Fibroblast of villous mesenchyme (primary cell): ENCODE data around the gene GULP1. TPM values are rescaled to one million over a fixed set of nuclear protein-coding genes. Genes with fewer than 3 reads are reported as not detected.

Experiments used
- DNase-seq: peaks from one replicate; pipeline ENCODE4 v3.0.0-alpha.2; 2010; ENCODE audit warnings: low read depth
- H3K4me3 ChIP-seq: 2 replicates; pipeline ENCODE4 v1.5.1; 2011; ENCODE audit warnings: low read depth, mild to moderate bottlenecking, low read length
- total RNA-seq: library from RNA; depleted of rRNA; stranded (reverse); fragments of >200 nt; gene quantifications from 2 replicates; pipeline ENCODE4 v1.2.3, GENCODE V29; 2012
- TF ChIP-seq, protein P1 (sequence below): IDR thresholded peaks from 2 replicates; pipeline ENCODE4 v1.5.1; 2012; ENCODE audit warnings: low read depth, mild to moderate bottlenecking, low read length; ENCODE audit not compliant: insufficient read depth

The GULP1 gene
- total RNA-seq, 1 donor = 53.1 TPM

- TF ChIP-seq, protein P1, sequence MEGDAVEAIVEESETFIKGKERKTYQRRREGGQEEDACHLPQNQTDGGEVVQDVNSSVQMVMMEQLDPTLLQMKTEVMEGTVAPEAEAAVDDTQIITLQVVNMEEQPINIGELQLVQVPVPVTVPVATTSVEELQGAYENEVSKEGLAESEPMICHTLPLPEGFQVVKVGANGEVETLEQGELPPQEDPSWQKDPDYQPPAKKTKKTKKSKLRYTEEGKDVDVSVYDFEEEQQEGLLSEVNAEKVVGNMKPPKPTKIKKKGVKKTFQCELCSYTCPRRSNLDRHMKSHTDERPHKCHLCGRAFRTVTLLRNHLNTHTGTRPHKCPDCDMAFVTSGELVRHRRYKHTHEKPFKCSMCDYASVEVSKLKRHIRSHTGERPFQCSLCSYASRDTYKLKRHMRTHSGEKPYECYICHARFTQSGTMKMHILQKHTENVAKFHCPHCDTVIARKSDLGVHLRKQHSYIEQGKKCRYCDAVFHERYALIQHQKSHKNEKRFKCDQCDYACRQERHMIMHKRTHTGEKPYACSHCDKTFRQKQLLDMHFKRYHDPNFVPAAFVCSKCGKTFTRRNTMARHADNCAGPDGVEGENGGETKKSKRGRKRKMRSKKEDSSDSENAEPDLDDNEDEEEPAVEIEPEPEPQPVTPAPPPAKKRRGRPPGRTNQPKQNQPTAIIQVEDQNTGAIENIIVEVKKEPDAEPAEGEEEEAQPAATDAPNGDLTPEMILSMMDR = no peak
- no peak for DNase-seq
- no peak overlapping the region for H3K4me3 ChIP-seq
Measured at GRCh38 chr2:188327518-188328213, 36.0 kb downstream of the GULP1 start.

- DNase-seq = peak; percentile 38
- TF ChIP-seq, protein P1 = no peak
- no peak overlapping the region for H3K4me3 ChIP-seq
Measured at GRCh38 chr2:188328419-188328818, 36.7 kb downstream of the GULP1 start.

- TF ChIP-seq, protein P1 = no peak
- peak; percentile 59 for DNase-seq
Measured at GRCh38 chr2:188330316-188331053, 38.8 kb downstream of the GULP1 start.

GRCh38 chr2:188332619-188333018, 40.9 kb downstream of the GULP1 start:
- TF ChIP-seq, protein P1 = no peak
- DNase-seq = no peak

More at GRCh38 chr2:188330316-188331053, 38.8 kb downstream of the GULP1 start:
- no peak overlapping the region for H3K4me3 ChIP-seq

GRCh38 chr2:188333751-188334524, 42.3 kb downstream of the GULP1 start:
- H3K4me3 ChIP-seq = no peak overlapping the region
- TF ChIP-seq, protein P1 = no peak
- DNase-seq = no peak

More at GRCh38 chr2:188332619-188333018, 40.9 kb downstream of the GULP1 start:
- H3K4me3 ChIP-seq = no peak overlapping the region

DNA sequence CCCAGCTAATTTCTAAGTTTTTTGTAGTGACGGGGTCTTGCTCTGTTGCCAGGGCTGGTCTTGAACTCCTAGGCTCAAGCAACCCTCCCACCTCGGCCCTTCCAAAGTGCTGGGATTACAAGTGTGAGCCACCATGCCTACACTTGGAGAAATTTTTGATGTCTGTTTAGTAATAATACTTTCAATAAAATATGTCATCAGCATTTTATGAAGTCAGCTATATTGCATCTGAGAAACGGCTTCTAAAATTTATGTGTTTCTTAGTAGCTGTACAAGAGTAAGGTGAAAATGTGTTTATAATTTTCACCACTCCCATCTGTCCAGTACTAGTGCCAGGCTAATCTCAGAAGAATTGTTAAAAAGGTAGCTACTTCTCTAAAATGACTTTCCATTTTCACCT, 46.8 kb downstream of the GULP1 start:
- H3K4me3 ChIP-seq = no peak overlapping the region
- TF ChIP-seq, protein P1 = no peak
- no peak for DNase-seq
